T-cell (primary cell): ENCODE data around the gene CACNB2. TPM values are rescaled to one million over a fixed set of nuclear protein-coding genes. Genes with fewer than 3 reads are reported as not detected.

Experiments used
- ATAC-seq, 4 experiments: fragments of 200-7000 bp in 3 of 4; fragments of 150-1000 bp in 1 of 4; cut with Tn5 transposase; replicated peaks in 1 of 4; 1 replicate in 3 of 4; 2 replicates in 1 of 4; pipeline ENCODE4 v1.10.0; 2021; ENCODE audit warnings: moderate library complexity in 3 of 4, mild to moderate bottlenecking in 2 of 4, moderate number of reproducible peaks in 1 of 4
- CTCF ChIA-PET, 2 donors: fragments of 300-600 bp; sonication (Branson Sonifier 250); formaldehyde crosslinking; loops; one replicate each; lab custom pipeline; 2022; ENCODE audit warnings: antibody characterized with exemption in 2 of 2; lab: Charles Lee
- POLR2A ChIA-PET, 2 donors: fragments of 300-600 bp; sonication (Branson Sonifier 250); formaldehyde crosslinking; loops; one replicate each; lab custom pipeline; 2022; ENCODE audit warnings: antibody characterized with exemption in 2 of 2; lab: Charles Lee
- DNase-seq, 35 experiments: peaks; one replicate each; pipeline versions ENCODE4 v3.0.0 to v3.0.0-alpha.2; 2013 to 2023
- H3K27ac ChIP-seq: one replicate; pipeline ENCODE4 v1.5.1; 2013; ENCODE audit warnings: low read length
- H3K27me3 ChIP-seq, 2 experiments: replicated peaks in 1 of 2; 1 replicate in 1 of 2; 2 replicates in 1 of 2; pipeline versions ENCODE4 v1.6.1 to v1.7.0; 2013; ENCODE audit warnings: low read length in 1 of 2, mixed read lengths in 1 of 2; ENCODE audit not compliant: control insufficient read depth in 2 of 2, insufficient read depth in 2 of 2; ENCODE audit errors: extremely low read depth in 1 of 2
- H3K36me3 ChIP-seq, 2 donors: 1 replicate in 1 of 2; 2 replicates in 1 of 2; pipeline versions ENCODE4 v1.6.1 to v1.7.0; 2013; ENCODE audit warnings: low read length in 1 of 2; ENCODE audit not compliant: control insufficient read depth in 2 of 2, insufficient read depth in 1 of 2; ENCODE audit errors: extremely low read depth in 1 of 2
- H3K4me1 ChIP-seq, 2 experiments: 1 replicate in 1 of 2; 2 replicates in 1 of 2; pipeline versions ENCODE4 v1.6.1 to v1.7.0; 2013; ENCODE audit warnings: low read length in 2 of 2, mixed read lengths in 1 of 2; ENCODE audit not compliant: insufficient read depth in 2 of 2, control insufficient read depth in 1 of 2; ENCODE audit errors: extremely low read depth in 1 of 2
- H3K4me3 ChIP-seq, 2 donors: 1 replicate in 1 of 2; 2 replicates in 1 of 2; pipeline versions ENCODE4 v1.5.1 to v1.7.0; 2013; ENCODE audit warnings: mild to moderate bottlenecking in 2 of 2, low read length in 1 of 2, moderate library complexity in 1 of 2; ENCODE audit not compliant: control insufficient read depth in 1 of 2; ENCODE audit errors: extremely low read depth in 1 of 2
- H3K9me3 ChIP-seq: 2 replicates; pipeline ENCODE4 v1.7.0; 2013
- H3K27ac Mint-ChIP-seq, 2 donors: one replicate each; pipeline ENCODE4 v1.8.0; 2020 to 2021; ENCODE audit warnings: mild to moderate bottlenecking in 2 of 2, mixed read lengths in 2 of 2
- H3K27me3 Mint-ChIP-seq, 2 donors: one replicate each; pipeline ENCODE4 v1.8.0; 2021 to 2022; ENCODE audit warnings: mixed read lengths in 2 of 2
- H3K36me3 Mint-ChIP-seq: one replicate; pipeline ENCODE4 v1.8.0; 2021; ENCODE audit warnings: mixed read lengths
- H3K4me1 Mint-ChIP-seq, 3 donors: one replicate each; pipeline ENCODE4 v1.8.0; 2020 to 2022; ENCODE audit warnings: mixed read lengths in 3 of 3, mild to moderate bottlenecking in 1 of 3
- H3K4me3 Mint-ChIP-seq, 3 donors: one replicate each; pipeline ENCODE4 v1.8.0; 2020 to 2022; ENCODE audit warnings: mild to moderate bottlenecking in 3 of 3, mixed read lengths in 3 of 3, moderate library complexity in 3 of 3
- H3K9me3 Mint-ChIP-seq, 3 donors: one replicate each; pipeline ENCODE4 v1.8.0; 2020 to 2022; ENCODE audit warnings: mixed read lengths in 3 of 3
- WGBS: methylation state at CpG from one replicate; pipeline ENCODE4 v1.1.5; 2013; ENCODE audit warnings: missing lambda C conversion rate; ENCODE audit not compliant: insufficient coverage; 5-methylcytosine and 5-hydroxymethylcytosine counted together
- total RNA-seq, 35 experiments: library from RNA in 6 of 35; stranded (reverse) in 6 of 35; fragments of 120-200 nt in 1 of 35; gene quantifications; one replicate each; pipeline versions ENCODE4 v1.2.1 to v1.2.4 and lab custom pipeline; 2013 to 2026

The CACNB2 gene
- total RNA-seq, 5 donors from 2014 or later (not counting 1 experiment from before 2014, with no cell fraction given), result not detected

GRCh38 chr10:18319628-18320027 is 179.4 kb downstream of the CACNB2 start:
- ATAC-seq (no peak), DNase-seq (no peak)
- Histone ChIP-seq H3K27ac (no peak overlapping the region), H3K9me3 (no peaks in the 10 kb centered on the region), H3K4me1 (no peaks in the 10 kb centered on the region), H3K27me3 (no peaks in the 10 kb centered on the region), H3K36me3 (no peaks in the 10 kb centered on the region), H3K4me3 (no peak overlapping the region)
- 78% methylated on average over 3 of the region's 3 CpGs for WGBS
- Mint-ChIP-seq H3K9me3 (peaks cover 0 to 3% (median 0%) of the 10 kb centered on the region in 3 donors), H3K27ac (no peak overlapping the region), H3K4me3 (no peak overlapping the region), H3K36me3 (no peaks in the 10 kb centered on the region), H3K4me1 (no peaks in the 10 kb centered on the region), H3K27me3 (no peaks in the 10 kb centered on the region)
- ChIA-PET POLR2A (no interaction called here), CTCF (no interaction called here)

GRCh38 chr10:18321371-18321770 is 181.1 kb downstream of the CACNB2 start:
- Histone ChIP-seq H3K27me3 (no peaks in the 10 kb centered on the region), H3K27ac (no peak overlapping the region), H3K4me3 (no peak overlapping the region), H3K4me1 (no peaks in the 10 kb centered on the region), H3K9me3 (no peaks in the 10 kb centered on the region), H3K36me3 (no peaks in the 10 kb centered on the region)
- no CpG with 5 or more reads among the region's 1 CpG for WGBS
- peaks cover 0 to 3% (median 0%) of the 10 kb centered on the region in 3 donors for H3K9me3 Mint-ChIP-seq
- ChIA-PET CTCF (no interaction called here), POLR2A (no interaction called here)
- DNase-seq (no peak), ATAC-seq (no peak)
- H3K4me3 Mint-ChIP-seq, result no peak overlapping the region
- no peak overlapping the region for H3K27ac Mint-ChIP-seq
- H3K4me1 Mint-ChIP-seq, result no peaks in the 10 kb centered on the region
- no peaks in the 10 kb centered on the region for H3K27me3 Mint-ChIP-seq
- H3K36me3 Mint-ChIP-seq, result no peaks in the 10 kb centered on the region

- no CpG with 5 or more reads among the region's 2 CpGs for WGBS
- no peaks in the 10 kb centered on the region for H3K27me3 Mint-ChIP-seq
- DNase-seq (no peak), ATAC-seq (no peak)
- Histone ChIP-seq H3K36me3 (no peaks in the 10 kb centered on the region), H3K27me3 (no peaks in the 10 kb centered on the region), H3K4me3 (no peak overlapping the region), H3K4me1 (no peaks in the 10 kb centered on the region), H3K9me3 (no peaks in the 10 kb centered on the region), H3K27ac (no peak overlapping the region)
- H3K9me3 Mint-ChIP-seq, result peaks cover 0 to 3% (median 0%) of the 10 kb centered on the region in 3 donors
- POLR2A ChIA-PET, result interaction anchor here in 1 of 2 donors (0.7 kb wide), 1 partner anchor 218 kb away, joined by 3 read pairs; no protein-coding TSS in a partner anchor
- H3K4me1 Mint-ChIP-seq, result no peaks in the 10 kb centered on the region
- no peak overlapping the region for H3K27ac Mint-ChIP-seq
- no peaks in the 10 kb centered on the region for H3K36me3 Mint-ChIP-seq
- CTCF ChIA-PET, result no interaction called here
- no peak overlapping the region for H3K4me3 Mint-ChIP-seq
Measured at GRCh38 chr10:18323916-18324315, 183.7 kb downstream of the CACNB2 start.

- no peaks in the 10 kb centered on the region for H3K36me3 ChIP-seq
- Mint-ChIP-seq H3K27me3 (no peaks in the 10 kb centered on the region), H3K36me3 (no peaks in the 10 kb centered on the region), H3K4me3 (no peak overlapping the region), H3K27ac (no peak overlapping the region), H3K9me3 (peaks cover 0 to 3% (median 0%) of the 10 kb centered on the region in 3 donors), H3K4me1 (no peaks in the 10 kb centered on the region)
- no peak overlapping the region for H3K27ac ChIP-seq
- H3K27me3 ChIP-seq, result no peaks in the 10 kb centered on the region
- no peaks in the 10 kb centered on the region for H3K4me1 ChIP-seq
- ChIA-PET POLR2A (no interaction called here), CTCF (no interaction called here)
- H3K9me3 ChIP-seq, result no peaks in the 10 kb centered on the region
- no peak for DNase-seq
- H3K4me3 ChIP-seq, result no peak overlapping the region
- ATAC-seq, result no peak
Measured at GRCh38 chr10:18325410-18325809, 185.2 kb downstream of the CACNB2 start.

- no peak for ATAC-seq
- H3K9me3 Mint-ChIP-seq, result peaks cover 0 to 3% (median 0%) of the 10 kb centered on the region in 3 donors
- no CpG with 5 or more reads among the region's 5 CpGs for WGBS
- ChIA-PET POLR2A (no interaction called here), CTCF (no interaction called here)
- H3K4me1 Mint-ChIP-seq, result no peaks in the 10 kb centered on the region
- Histone ChIP-seq H3K4me1 (no peaks in the 10 kb centered on the region), H3K9me3 (no peaks in the 10 kb centered on the region), H3K4me3 (no peak overlapping the region), H3K27ac (no peak overlapping the region), H3K36me3 (no peaks in the 10 kb centered on the region), H3K27me3 (no peaks in the 10 kb centered on the region)
- H3K27me3 Mint-ChIP-seq, result no peaks in the 10 kb centered on the region
- no peak overlapping the region for H3K27ac Mint-ChIP-seq
- H3K36me3 Mint-ChIP-seq, result no peaks in the 10 kb centered on the region
- H3K4me3 Mint-ChIP-seq, result no peak overlapping the region
- DNase-seq, result no peak
Measured at GRCh38 chr10:18325889-18326531, 185.8 kb downstream of the CACNB2 start.

GRCh38 chr10:18328941-18329340 is 188.7 kb downstream of the CACNB2 start:
- Mint-ChIP-seq H3K4me3 (no peak overlapping the region), H3K27ac (no peak overlapping the region), H3K27me3 (no peaks in the 10 kb centered on the region), H3K4me1 (no peaks in the 10 kb centered on the region), H3K9me3 (peaks cover 0 to 3% (median 0%) of the 10 kb centered on the region in 3 donors), H3K36me3 (no peaks in the 10 kb centered on the region)
- ChIA-PET CTCF (no interaction called here), POLR2A (no interaction called here)
- WGBS, result no CpG with 5 or more reads among the region's 2 CpGs
- Histone ChIP-seq H3K4me1 (no peaks in the 10 kb centered on the region), H3K27me3 (no peaks in the 10 kb centered on the region), H3K27ac (no peak overlapping the region), H3K36me3 (no peaks in the 10 kb centered on the region), H3K4me3 (no peak overlapping the region), H3K9me3 (no peaks in the 10 kb centered on the region)
- no peak for ATAC-seq
- DNase-seq, result no peak

- no peak overlapping the region for H3K4me3 ChIP-seq
- Mint-ChIP-seq H3K36me3 (no peaks in the 10 kb centered on the region), H3K27me3 (no peaks in the 10 kb centered on the region), H3K27ac (no peak overlapping the region), H3K9me3 (no peaks in the 10 kb centered on the region), H3K4me1 (no peaks in the 10 kb centered on the region), H3K4me3 (no peak overlapping the region)
- ATAC-seq (no peak), DNase-seq (no peak)
- no peaks in the 10 kb centered on the region for H3K4me1 ChIP-seq
- CTCF ChIA-PET, result no interaction called here
- H3K36me3 ChIP-seq, result no peaks in the 10 kb centered on the region
- no peak overlapping the region for H3K27ac ChIP-seq
- POLR2A ChIA-PET, result no interaction called here
- no peaks in the 10 kb centered on the region for H3K9me3 ChIP-seq
- no peaks in the 10 kb centered on the region for H3K27me3 ChIP-seq
- WGBS, result 66% methylated on average over 3 of the region's 4 CpGs
Measured at GRCh38 chr10:18332048-18332447, 191.8 kb downstream of the CACNB2 start.
